ENCODE results near the gene XPR1.

- no peak for TF ChIP-seq CTCF (IDR thresholded peaks at IDR 0.05; ENCODE audit: extremely low read depth in 1 of 2, insufficient read depth in 1 of 2, low read depth in 1 of 2, low read length in 2 of 2)
- no peak for TF ChIP-seq MYC (IDR thresholded peaks at IDR 0.05; ENCODE audit: low read depth, low read length)
Observed at GRCh38 chr1:180598333-180598974, 33.4 kb upstream of the XPR1 start.

Measured in endothelial cell of umbilical vein (primary cell).